GM10847 (cell line): ENCODE measurements around the gene RCAN2.

ENCODE experiments used
- POLR2A ChIP-seq: IDR thresholded peaks from 2 replicates; pipeline ENCODE4 v1.6.1; 2011; ENCODE audit not compliant: insufficient read length; ENCODE audit errors: extremely low read depth

The RCAN2 gene

DNA sequence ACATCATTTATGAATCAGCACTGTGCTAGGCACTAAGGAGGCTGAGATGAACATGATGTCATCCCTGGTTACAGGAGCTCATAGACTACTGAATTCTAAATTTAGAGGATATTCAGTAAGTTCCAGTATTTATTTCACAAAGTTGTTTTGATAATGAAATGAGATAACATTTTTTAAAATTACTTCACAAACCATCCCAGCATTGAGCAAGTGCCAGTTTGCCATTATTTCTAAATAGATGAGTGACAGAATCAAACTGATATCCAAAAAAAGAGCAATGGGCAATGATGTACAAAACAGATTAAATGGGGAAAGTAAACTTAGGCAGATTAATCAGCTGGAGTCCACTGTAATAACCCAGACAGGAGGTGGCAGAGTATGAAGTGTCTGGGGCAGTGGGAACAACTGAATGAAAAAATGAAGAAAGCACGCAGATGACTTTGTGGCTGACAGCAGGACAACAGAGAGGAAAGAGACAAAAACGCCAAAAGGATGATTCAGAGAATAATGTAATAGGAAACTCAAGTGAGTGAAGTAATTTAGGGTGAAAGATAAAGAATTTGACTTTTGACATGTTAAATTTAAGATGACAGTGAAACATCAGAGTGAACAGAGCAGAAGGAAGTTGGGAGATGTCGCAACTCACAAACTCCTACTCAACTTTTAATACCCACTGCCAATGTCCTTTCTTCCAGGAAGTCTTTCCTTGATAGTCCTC is 70.2 kb downstream of the RCAN2 start:
- no peak for TF ChIP-seq POLR2A

DNA sequence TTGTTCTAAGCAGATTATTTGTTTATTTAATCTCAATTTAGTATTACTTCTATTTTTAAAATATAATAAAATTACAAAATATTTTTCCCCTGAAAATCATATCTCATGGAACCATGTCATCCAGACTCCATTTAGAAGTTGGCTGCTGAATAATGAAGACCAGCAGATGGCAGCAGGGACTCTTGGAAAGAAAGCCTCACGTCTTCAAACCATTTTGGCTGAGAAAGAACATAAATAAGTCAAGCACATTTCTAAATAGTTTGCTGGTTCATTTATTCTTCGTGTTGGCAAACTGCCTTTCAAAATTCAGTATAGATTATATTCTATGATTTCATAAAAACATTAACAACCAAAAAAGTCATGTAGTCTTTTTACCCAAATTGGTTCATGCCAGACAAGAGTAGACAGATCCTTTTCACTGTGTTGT is 71.7 kb downstream of the RCAN2 start:
- no peak for TF ChIP-seq POLR2A

GRCh38 chr6:46414398-46414797 is 76.9 kb downstream of the RCAN2 start:
- no peak for TF ChIP-seq POLR2A

- TF ChIP-seq POLR2A = no peak
Observed at GRCh38 chr6:46412662-46413061, 78.6 kb downstream of the RCAN2 start.

DNA sequence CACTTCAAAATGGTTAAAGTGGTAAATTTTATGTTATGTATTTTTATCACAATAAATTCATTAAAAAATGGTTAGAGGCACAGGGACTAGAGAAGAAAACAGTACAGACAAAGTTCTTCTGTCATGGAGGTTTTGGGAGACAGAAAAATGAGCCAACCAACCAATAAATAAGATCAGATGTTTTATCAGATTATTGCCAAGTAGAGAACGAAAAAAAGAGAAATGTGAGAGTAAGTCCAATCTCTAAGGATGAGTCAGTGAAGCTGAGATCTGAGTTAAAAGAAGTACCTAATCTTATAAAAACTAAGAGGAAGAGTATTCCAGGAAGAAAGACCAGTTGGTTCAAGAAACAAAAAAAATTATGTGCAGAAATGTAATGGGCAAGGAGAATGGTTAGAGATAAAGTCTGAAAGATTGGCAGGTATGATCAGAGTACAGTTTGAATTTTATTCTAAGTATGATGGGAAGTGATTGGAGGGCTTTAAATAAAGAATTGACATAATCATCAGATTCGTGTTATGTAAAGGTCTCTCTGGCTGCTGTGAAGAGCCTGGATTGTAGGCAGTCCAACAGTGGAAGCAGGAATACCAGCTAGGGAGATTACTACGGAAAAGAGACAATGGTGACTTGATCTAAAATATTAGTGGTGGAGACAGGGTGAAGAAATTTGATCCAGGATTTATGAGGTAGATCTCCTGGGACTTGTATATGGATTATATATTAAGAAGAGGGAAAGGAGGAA is 79.6 kb downstream of the RCAN2 start:
- TF ChIP-seq POLR2A = no peak

GRCh38 chr6:46410334-46410953 is 80.8 kb downstream of the RCAN2 start:
- TF ChIP-seq POLR2A = no peak

GRCh38 chr6:46407776-46408530 is 83.3 kb downstream of the RCAN2 start:
- TF ChIP-seq POLR2A = no peak

GRCh38 chr6:46407246-46407645 is 84.0 kb downstream of the RCAN2 start:
- no peak for TF ChIP-seq POLR2A

GRCh38 chr6:46400898-46401297 is 90.4 kb downstream of the RCAN2 start:
- TF ChIP-seq POLR2A = no peak

GRCh38 chr6:46395530-46395929 is 95.7 kb downstream of the RCAN2 start:
- TF ChIP-seq POLR2A = no peak

- no peak for TF ChIP-seq POLR2A
Observed at GRCh38 chr6:46393940-46394337, 97.3 kb downstream of the RCAN2 start.

DNA sequence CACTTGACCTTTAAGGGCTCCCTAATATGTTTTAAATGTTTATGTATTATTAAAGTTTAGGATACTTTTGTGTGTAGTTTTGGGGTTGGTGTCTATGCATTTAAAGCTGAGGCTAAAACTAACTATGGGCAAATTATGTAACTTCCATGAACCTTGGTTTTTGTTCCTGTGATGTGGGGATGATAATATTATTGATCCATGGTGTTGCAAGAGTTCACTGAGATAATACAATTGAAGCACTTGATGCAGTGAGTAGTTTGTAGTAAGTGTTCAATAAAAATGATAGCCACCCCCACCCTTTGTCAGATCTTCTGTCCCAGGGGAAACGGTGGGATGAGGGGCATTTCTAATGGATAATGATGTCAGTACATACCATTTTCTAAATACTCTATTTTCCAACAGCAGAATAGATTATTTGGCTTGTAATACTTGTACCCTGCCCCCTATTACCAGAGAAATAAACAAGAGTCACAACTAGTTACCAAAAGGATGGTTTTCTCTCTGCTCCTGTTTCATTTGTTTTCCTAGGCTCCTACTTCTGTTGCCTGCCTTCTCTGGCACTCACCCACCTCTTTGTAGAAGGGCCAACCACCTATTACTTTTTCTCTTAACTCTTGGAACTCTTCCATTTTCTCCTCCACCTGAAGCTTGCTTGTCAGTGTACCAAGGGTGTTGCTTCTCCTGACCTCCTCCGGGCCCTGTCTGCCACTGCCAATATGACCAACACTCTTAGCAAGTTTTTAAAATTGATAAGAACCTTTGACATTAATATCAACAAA is 97.9 kb downstream of the RCAN2 start:
- no peak for TF ChIP-seq POLR2A

DNA sequence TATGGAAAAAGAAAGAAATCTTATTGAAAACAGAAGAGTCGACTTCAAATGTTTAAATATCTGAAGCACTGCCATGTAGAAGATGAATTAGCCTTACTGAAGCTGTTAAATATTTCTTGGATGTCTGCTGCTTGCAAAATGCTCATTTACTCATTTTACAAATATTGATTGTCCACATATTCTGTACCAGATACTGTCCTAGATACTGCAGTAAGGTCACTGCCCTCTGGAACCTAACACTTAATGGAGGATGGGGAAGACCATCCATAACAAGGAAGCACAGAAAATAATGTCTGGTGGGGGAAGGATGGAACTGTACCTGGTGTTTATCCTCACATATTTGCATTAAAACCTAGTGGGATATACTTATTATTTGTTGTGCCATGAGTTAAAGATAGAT is 99.0 kb downstream of the RCAN2 start:
- no peak for TF ChIP-seq POLR2A

DNA sequence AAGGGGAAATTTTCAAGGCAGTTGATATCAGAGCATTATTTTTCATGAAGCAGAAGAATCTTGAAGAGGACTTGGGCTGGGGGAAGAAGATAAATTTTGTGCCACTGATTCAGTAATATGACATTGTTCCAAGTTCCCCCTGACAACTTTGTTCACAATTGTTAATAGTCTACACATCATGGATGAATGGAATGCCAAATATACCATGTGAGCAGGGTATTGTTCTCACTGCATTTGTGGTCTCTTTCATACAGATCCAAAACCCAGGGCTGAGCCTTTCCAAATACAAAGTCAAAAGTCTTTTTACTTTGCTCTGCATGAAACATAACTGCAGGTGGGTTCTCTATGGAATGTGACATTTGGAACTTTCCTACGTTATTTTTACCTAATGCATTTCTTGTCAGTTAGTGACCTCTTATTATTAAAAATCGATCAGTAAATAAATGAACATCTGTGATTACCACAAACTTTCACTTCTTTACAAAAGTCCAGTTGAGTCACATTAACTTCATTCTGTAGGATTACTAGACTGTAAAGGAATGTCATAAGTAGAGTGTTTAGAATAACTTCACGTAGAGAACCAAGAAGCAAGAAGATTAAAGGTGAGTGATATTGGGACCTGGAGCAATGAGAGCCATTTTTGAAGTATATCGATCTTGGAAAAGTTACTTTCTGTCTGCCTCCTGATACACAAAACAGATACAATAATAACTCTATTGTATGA is 100.9 kb downstream of the RCAN2 start:
- TF ChIP-seq POLR2A = no peak
